Hepatocyte (in vitro differentiated cells): Measurements from ENCODE around the gene CAPN15. TPM values are rescaled to one million over a fixed set of nuclear protein-coding genes. Genes with fewer than 3 reads are reported as not detected.

Experiments
- DNase-seq: peaks from one replicate; pipeline ENCODE4 v3.0.0-alpha.2; 2016; ENCODE audit warnings: low spot score
- H2AFZ ChIP-seq: fragments of 200-600 bp; sonication (generic); 2 replicates; pipeline ENCODE4 v1.6.0; 2016; ENCODE audit warnings: antibody characterized with exemption, mild to moderate bottlenecking
- H3K27ac ChIP-seq: fragments of 200-600 bp; sonication (generic); 2 replicates; pipeline ENCODE4 v1.5.1; 2016; ENCODE audit warnings: mild to moderate bottlenecking
- H3K27me3 ChIP-seq: fragments of 200-600 bp; sonication (generic); 2 replicates; pipeline ENCODE4 v1.6.1; 2016
- H3K36me3 ChIP-seq: fragments of 200-600 bp; sonication (generic); replicated peaks from 2 replicates; pipeline ENCODE4 v1.5.1; 2016; ENCODE audit warnings: low read depth; ENCODE audit not compliant: insufficient read depth
- H3K4me1 ChIP-seq: fragments of 200-600 bp; sonication (generic); 2 replicates; pipeline ENCODE4 v1.5.1; 2016; ENCODE audit warnings: mild to moderate bottlenecking, moderate library complexity; ENCODE audit not compliant: insufficient read depth
- H3K4me2 ChIP-seq: fragments of 200-600 bp; sonication (generic); 2 replicates; pipeline ENCODE4 v1.6.0; 2016
- H3K4me3 ChIP-seq: fragments of 200-600 bp; sonication (generic); 2 replicates; pipeline ENCODE4 v1.5.1; 2016; ENCODE audit warnings: mild to moderate bottlenecking
- H3K79me2 ChIP-seq: fragments of 200-600 bp; sonication (generic); 2 replicates; pipeline ENCODE4 v1.6.0; 2017; ENCODE audit warnings: mild to moderate bottlenecking
- H3K9me2 ChIP-seq: fragments of 200-600 bp; sonication (generic); replicated peaks from 2 replicates; pipeline ENCODE4 v1.6.0; 2017; ENCODE audit warnings: mild to moderate bottlenecking; ENCODE audit not compliant: insufficient read depth
- H3K9me3 ChIP-seq: fragments of 200-600 bp; sonication (generic); 2 replicates; pipeline ENCODE4 v1.5.1; 2016; ENCODE audit warnings: low read depth, mild to moderate bottlenecking
- H4K20me1 ChIP-seq: fragments of 200-600 bp; sonication (generic); 2 replicates; pipeline ENCODE4 v1.6.0; 2016; ENCODE audit warnings: mild to moderate bottlenecking; ENCODE audit not compliant: insufficient read depth, poor library complexity, severe bottlenecking
- CTCF ChIP-seq: fragments of 200-600 bp; sonication (generic); IDR thresholded peaks from 2 replicates; pipeline ENCODE4 v1.5.1; 2016; ENCODE audit warnings: antibody characterized with exemption, mild to moderate bottlenecking; ENCODE audit not compliant: poor library complexity
- EZH2 ChIP-seq: fragments of 200-600 bp; sonication (generic); IDR thresholded peaks from 2 replicates; pipeline ENCODE4 v1.6.1; 2016; ENCODE audit warnings: antibody characterized with exemption, mild to moderate bottlenecking, borderline replicate concordance
- EZH2phosphoT487 ChIP-seq: fragments of 200-600 bp; sonication (generic); IDR thresholded peaks from one replicate; pipeline ENCODE4 v1.6.1; 2018; ENCODE audit warnings: antibody characterized with exemption, mild to moderate bottlenecking, low read depth, moderate library complexity; ENCODE audit not compliant: unreplicated experiment, severe bottlenecking
- WGBS: methylation state at CpG from one replicate; pipeline ENCODE4 v1.1.6; 2016; ENCODE audit warnings: low lambda C conversion rate; ENCODE audit errors: missing lambda C conversion rate; 5-methylcytosine and 5-hydroxymethylcytosine counted together
- polyA plus RNA-seq: library from polyadenylated mRNA; unstranded; fragments of >200 nt; fragmentation: Nextera tagmentation; extraction: Ambion mirVana; gene quantifications from 2 replicates; pipeline ENCODE4 v1.2.1, GENCODE V29; 2016
- total RNA-seq: library from RNA; depleted of rRNA; stranded (reverse); fragments of >200 nt; gene quantifications from 2 replicates; pipeline ENCODE4 v1.2.3, GENCODE V29; 2014

The CAPN15 gene
- total and polyA plus RNA-seq, 2 experiments from 2014 or later: 41.7 to 42.7 TPM

DNA sequence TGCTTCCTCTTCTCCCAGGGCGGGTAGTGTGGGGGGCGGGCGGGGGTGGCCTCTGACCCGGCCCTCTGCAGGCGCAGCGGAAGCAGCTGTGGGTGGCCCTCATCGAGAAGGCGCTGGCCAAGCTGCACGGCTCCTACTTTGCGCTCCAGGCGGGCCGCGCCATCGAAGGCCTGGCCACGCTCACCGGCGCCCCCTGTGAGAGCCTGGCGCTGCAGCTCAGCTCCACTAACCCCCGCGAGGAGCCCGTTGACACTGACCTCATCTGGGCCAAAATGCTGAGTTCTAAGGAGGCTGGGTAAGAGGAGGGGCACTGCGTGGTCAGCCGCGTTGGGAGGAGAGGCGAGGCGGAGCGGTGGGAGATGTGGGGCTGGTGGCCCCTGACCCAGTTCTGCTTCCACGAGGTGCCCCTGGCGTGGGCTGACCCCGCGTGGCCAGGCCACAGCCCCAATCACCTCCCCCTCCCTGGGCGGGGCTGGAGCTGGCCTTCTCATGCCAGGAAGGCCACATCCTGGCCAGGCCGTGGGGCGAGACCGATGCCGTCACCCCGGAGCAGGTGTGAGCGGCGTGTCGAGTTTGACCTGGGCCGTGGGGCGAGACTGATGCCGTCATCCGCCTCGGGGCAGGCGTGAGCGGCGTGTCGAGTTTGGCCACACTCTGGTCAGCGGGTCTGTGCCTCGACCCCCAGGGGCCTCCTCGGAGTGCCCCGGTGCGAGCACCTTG lies 22.2 kb downstream of the CAPN15 start:
- peaks cover 5% of the 10 kb centered on the region for H4K20me1 ChIP-seq
- no peak overlapping the region for H3K27ac ChIP-seq
- peaks cover 9% of the 10 kb centered on the region for H3K79me2 ChIP-seq
- H3K4me2 ChIP-seq: no peak overlapping the region
- TF ChIP-seq EZH2phosphoT487 (no peak), EZH2 (no peak), CTCF (no peak)
- H3K36me3 ChIP-seq: no peaks in the 10 kb centered on the region
- no peaks in the 10 kb centered on the region for H3K27me3 ChIP-seq
- no peaks in the 10 kb centered on the region for H3K9me2 ChIP-seq
- 97% methylated on average over 36 of the region's 54 CpGs for WGBS
- no peak overlapping the region for H3K4me3 ChIP-seq
- no peaks in the 10 kb centered on the region for H3K4me1 ChIP-seq
- DNase-seq: no peak
- H3K9me3 ChIP-seq: no peaks in the 10 kb centered on the region
- H2AFZ ChIP-seq: no peak overlapping the region

- Histone ChIP-seq H3K4me3 (no peak overlapping the region), H3K9me3 (no peaks in the 10 kb centered on the region), H3K4me2 (no peak overlapping the region), H3K4me1 (no peaks in the 10 kb centered on the region), H3K79me2 (no peaks in the 10 kb centered on the region), H3K36me3 (no peaks in the 10 kb centered on the region), H3K27me3 (no peaks in the 10 kb centered on the region), H3K9me2 (no peaks in the 10 kb centered on the region), H4K20me1 (no peaks in the 10 kb centered on the region), H2AFZ (no peak overlapping the region), H3K27ac (no peak overlapping the region)
- WGBS: 100% methylated on average over 10 of the region's 28 CpGs
- no peak for DNase-seq
- TF ChIP-seq EZH2phosphoT487: no peak
- no peak for TF ChIP-seq EZH2
- no peak for TF ChIP-seq CTCF
Measured at GRCh38 chr16:551210-551609, 23.7 kb downstream of the CAPN15 start.

GRCh38 chr16:552171-552570 lies 24.7 kb downstream of the CAPN15 start:
- H3K36me3 ChIP-seq: no peaks in the 10 kb centered on the region
- TF ChIP-seq EZH2: no peak
- no peak for TF ChIP-seq CTCF
- no peak for TF ChIP-seq EZH2phosphoT487
- WGBS: 99% methylated on average over 27 of the region's 35 CpGs

More at GRCh38 chr16:552171-552570, 24.7 kb downstream of the CAPN15 start:
- no peaks in the 10 kb centered on the region for H4K20me1 ChIP-seq
- H3K9me3 ChIP-seq: no peaks in the 10 kb centered on the region
- no peaks in the 10 kb centered on the region for H3K9me2 ChIP-seq
- DNase-seq: no peak
- H3K4me3 ChIP-seq: no peak overlapping the region
- no peak overlapping the region for H3K27ac ChIP-seq
- H3K27me3 ChIP-seq: no peaks in the 10 kb centered on the region
- H3K4me2 ChIP-seq: no peak overlapping the region
- H3K4me1 ChIP-seq: no peaks in the 10 kb centered on the region
- H2AFZ ChIP-seq: no peak overlapping the region
- no peaks in the 10 kb centered on the region for H3K79me2 ChIP-seq
